ENCODE results near the gene ABLIM3. TPM values are rescaled to one million over a fixed set of nuclear protein-coding genes. Genes with fewer than 3 reads are reported as not detected.

Gene ABLIM3
- total and polyA plus RNA-seq, 8 donors: 1.3 to 8.1 (median 2.5) TPM

DNA sequence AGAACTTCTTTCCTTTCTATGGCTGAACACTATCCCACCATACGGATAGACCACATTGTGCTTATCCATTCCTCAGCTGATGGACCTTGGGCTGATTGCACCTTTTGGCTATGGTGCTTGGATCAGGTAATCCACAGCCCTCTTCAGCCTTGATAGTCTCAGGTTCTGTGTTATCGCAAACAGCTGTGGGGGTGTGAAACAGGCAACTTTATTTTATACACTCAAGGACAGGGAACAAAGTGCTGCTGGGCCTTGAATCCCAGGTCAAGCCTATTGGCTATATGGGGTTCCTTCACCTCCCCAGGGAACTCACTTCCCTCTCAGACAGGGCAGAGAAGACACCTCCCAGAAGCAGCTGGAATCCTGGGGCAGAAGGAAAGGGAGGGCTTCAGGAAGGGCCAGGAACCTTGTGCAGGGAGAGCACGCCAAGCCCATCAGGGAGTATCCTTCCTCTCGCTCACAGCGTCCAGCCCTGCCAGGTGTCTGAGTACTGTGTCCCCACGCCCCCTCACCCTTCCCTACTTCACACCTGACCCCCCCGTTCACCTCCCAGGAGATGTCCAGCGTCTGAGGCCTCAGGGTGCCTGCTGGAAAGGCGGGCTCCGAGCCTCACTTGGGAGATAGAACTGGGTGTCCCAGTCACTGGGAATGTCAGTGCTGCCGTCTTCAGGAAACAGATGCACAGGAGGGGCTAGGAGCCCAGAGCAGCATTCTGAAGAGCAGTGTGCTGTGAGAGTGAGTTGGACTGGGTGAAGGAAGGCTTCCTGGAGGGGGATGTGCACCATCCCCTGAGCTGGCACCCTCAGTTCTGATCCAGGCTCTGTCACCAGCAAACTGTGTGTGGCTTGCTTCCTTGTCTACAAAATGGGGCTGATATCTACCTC, 163.1 kb downstream of the ABLIM3 start:
- WGBS, 2 donors: 84 to 86% methylated on average over 10 to 11 of the region's 11 CpGs
- DNase-seq: no peak
- TF ChIP-seq, protein P1, sequence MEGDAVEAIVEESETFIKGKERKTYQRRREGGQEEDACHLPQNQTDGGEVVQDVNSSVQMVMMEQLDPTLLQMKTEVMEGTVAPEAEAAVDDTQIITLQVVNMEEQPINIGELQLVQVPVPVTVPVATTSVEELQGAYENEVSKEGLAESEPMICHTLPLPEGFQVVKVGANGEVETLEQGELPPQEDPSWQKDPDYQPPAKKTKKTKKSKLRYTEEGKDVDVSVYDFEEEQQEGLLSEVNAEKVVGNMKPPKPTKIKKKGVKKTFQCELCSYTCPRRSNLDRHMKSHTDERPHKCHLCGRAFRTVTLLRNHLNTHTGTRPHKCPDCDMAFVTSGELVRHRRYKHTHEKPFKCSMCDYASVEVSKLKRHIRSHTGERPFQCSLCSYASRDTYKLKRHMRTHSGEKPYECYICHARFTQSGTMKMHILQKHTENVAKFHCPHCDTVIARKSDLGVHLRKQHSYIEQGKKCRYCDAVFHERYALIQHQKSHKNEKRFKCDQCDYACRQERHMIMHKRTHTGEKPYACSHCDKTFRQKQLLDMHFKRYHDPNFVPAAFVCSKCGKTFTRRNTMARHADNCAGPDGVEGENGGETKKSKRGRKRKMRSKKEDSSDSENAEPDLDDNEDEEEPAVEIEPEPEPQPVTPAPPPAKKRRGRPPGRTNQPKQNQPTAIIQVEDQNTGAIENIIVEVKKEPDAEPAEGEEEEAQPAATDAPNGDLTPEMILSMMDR (IDR thresholded peaks at IDR 0.05): no peak
- no peak overlapping the region for H3K27ac ChIP-seq
- H3K4me1 ChIP-seq: no peaks in the 10 kb centered on the region
- no peaks in the 10 kb centered on the region for H3K36me3 ChIP-seq
- no peaks in the 10 kb centered on the region for H3K9me3 ChIP-seq
- intact Hi-C loops (cut with DNase I): no loop called here
- H3K4me3 ChIP-seq: no peak overlapping the region
- ATAC-seq: no peak
- no peak for FAIRE-seq
- H3K27me3 ChIP-seq: no peaks in the 10 kb centered on the region

DNA sequence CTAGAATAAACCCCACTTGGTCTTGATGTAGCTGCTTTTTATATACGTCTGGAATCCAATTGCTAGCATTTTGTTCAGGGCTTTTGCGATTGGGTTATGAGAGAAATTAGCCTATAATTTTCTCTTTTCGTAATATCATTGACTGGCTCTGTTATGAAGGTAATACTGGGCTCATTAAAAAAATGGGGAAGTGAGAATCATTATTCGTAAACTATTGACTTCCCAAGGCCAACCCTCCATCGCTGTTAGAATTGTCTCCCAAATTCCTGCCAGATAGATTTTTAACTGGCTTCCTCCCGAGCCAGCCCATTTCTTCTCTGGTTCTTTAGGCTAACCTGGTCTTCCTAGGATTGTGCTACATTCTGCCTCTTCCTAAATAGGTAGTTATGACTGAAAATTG, 168.1 kb downstream of the ABLIM3 start:
- DNase-seq: no peak
- WGBS, 2 donors: 50 to 53% methylated on average over 6 of the region's 6 CpGs
- Histone ChIP-seq H3K4me1 (no peaks in the 10 kb centered on the region), H3K36me3 (no peaks in the 10 kb centered on the region), H3K27ac (no peak overlapping the region), H3K9me3 (no peaks in the 10 kb centered on the region), H3K4me3 (no peak overlapping the region), H3K27me3 (no peaks in the 10 kb centered on the region)
- no peak for FAIRE-seq
- intact Hi-C loops (cut with DNase I): no loop called here
- TF ChIP-seq, protein P1 (IDR thresholded peaks at IDR 0.05): no peak
- no peak for ATAC-seq

Other genes starting within 250 kb of the ABLIM3 start
- gene SH3TC2, start 78.4 kb upstream of the ABLIM3 start, total RNA-seq: 1 to 10 TPM in 1 of 6 donors, under 1 TPM in 5; 0.06 to 1.2 (median 0.27) TPM
- under 1 TPM; 0.23 to 0.31 TPM for gene SH3TC2, start 78.4 kb upstream of the ABLIM3 start, polyA plus RNA-seq
- 1 to 10 TPM in 3 of 6 donors, under 1 TPM in 3; 0.54 to 2.4 (median 1.00) TPM for gene AFAP1L1, start 130.4 kb downstream of the ABLIM3 start, total RNA-seq
- 1 to 10 TPM; 1.5 to 1.7 TPM for gene AFAP1L1, start 130.4 kb downstream of the ABLIM3 start, polyA plus RNA-seq
- gene GRPEL2, start 204.0 kb downstream of the ABLIM3 start, total RNA-seq: 1 to 10 TPM; 3.7 to 9.0 (median 5.7) TPM
- 1 to 10 TPM; 2.1 to 4.4 TPM for gene GRPEL2, start 204.0 kb downstream of the ABLIM3 start, polyA plus RNA-seq
- gene PCYOX1L, start 216.6 kb downstream of the ABLIM3 start, total RNA-seq: 1 to 10 TPM; 2.1 to 7.2 (median 3.1) TPM
- 10 to 100 TPM in 1 of 2 donors, 1 to 10 TPM in 1; 5.8 to 11.5 TPM for gene PCYOX1L, start 216.6 kb downstream of the ABLIM3 start, polyA plus RNA-seq
- gene IL17B, start 237.8 kb downstream of the ABLIM3 start, total RNA-seq: not detected
- gene IL17B, start 237.8 kb downstream of the ABLIM3 start, polyA plus RNA-seq: not detected